HG02981 (cell line): ENCODE results near the gene PEX14.

Source experiments
- ATAC-seq: cut with Tn5 transposase; IDR thresholded peaks from one replicate; pipeline ENCODE4 v1.9.1; 2021; ENCODE audit warnings: mild to moderate bottlenecking, moderate library complexity; ENCODE audit not compliant: unreplicated experiment

PEX14 gene

GRCh38 chr1:10662090-10662688, 187.4 kb downstream of the PEX14 start:
- no peak for ATAC-seq

DNA sequence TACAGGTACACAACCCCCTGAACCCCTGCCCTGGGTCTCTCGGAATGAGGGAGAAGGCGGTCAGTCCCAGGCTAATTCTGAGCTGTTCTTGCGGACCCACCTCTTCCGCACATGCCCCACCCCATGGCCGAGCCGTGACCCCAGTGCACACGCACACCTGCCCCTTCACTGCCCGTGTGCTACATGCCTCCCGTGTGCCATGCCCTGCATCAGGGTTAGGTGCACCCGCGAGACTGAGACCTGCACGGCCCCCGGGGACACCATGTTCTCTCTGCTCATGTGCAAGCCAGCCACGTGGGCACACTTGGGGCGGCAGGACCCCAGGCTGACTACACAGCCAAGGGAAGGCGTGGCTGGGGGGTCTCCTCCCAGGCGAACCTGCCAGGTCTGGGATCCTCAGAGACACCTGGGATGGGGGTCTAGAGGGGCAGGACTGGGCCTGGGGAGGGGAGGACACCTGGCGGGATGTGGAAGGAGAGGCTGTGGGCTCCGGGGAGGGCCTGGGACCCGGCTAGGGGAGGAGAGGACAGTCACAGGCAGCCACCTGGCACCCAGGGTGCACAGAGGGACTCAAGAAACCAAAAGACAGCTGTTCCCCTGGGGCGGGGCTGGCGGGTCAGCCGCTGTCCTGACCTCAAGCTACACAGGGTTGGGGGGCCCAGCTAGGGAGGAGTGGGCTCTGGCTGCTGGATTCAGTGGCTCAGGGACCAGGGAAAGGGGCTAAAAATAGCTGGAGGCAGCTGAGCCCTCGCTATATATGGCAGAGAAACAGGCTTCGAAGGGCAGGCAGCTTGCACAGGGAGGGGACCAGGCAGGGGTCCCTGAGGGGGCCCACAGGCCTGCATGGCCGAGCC, 188.3 kb downstream of the PEX14 start:
- ATAC-seq = no peak

DNA sequence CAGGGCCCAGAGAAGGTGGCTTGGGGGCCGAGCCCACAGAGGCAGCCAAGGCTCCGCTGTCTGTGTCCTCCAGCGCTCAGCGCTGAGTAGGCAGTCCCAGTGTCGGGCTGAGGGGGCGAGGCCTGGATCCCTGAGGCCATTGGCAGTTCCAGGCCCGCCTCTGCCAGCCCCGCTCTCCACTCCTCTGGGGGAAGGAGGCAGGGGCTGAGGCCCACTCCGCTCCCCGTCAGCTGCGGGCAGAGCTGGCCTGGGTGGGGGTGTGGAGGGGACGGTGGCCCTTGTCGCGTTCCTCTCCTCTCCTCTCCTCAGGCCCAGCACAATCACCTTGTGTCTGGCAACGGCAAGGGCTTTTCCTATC, 188.9 kb downstream of the PEX14 start:
- no peak for ATAC-seq

GRCh38 chr1:10664251-10664650, 189.5 kb downstream of the PEX14 start:
- no peak for ATAC-seq

GRCh38 chr1:10665226-10665625, 190.5 kb downstream of the PEX14 start:
- no peak for ATAC-seq

DNA sequence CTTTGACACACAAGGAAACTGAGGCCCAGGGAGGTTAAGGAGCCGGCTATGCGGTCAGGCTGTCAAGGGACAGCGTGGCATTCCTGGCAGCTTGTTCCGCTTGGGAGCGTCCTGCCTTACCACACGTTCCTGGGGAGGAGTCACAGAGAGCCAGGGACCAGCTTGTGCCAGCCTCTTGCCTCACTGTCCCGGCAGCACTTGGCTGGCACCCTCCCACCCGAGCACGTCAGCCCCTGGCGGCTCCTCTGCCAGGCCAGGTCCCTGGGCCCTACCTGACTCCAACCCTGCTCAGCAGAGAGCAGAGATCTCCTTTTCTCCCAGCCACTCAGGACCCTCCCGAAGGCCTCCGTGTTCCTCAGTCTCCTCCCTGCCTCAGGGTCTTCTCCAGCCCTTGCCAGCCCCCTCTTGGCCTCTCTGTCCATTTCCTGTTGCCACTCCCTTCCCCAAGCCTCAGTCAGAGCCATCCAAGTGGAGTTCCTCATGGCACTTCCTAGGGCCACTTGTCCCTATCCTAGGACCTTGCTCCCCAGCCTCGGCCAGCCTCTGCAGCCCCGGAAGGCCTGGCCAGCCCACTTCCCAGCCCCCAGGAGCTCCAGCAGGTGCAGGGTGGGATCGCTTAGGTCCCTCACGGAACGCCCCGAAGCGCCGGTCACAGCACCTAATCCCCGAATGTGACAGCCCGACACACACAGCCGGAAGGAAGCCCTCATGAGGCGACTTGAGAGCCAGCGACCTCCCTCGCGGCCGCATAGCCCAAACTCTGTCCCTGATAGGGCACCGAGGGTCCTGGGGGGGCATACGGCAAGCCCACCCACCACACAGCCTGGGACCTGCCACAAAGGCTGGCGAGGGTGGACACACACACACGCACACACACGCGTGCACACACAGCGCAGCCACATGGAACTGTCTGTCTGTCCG, 191.4 kb downstream of the PEX14 start:
- no peak for ATAC-seq

GRCh38 chr1:10667861-10668761, 193.4 kb downstream of the PEX14 start:
- ATAC-seq = no peak

- ATAC-seq = no peak
These were observed 194.8 kb downstream of the PEX14 start for GRCh38 chr1:10669570-10669969.

DNA sequence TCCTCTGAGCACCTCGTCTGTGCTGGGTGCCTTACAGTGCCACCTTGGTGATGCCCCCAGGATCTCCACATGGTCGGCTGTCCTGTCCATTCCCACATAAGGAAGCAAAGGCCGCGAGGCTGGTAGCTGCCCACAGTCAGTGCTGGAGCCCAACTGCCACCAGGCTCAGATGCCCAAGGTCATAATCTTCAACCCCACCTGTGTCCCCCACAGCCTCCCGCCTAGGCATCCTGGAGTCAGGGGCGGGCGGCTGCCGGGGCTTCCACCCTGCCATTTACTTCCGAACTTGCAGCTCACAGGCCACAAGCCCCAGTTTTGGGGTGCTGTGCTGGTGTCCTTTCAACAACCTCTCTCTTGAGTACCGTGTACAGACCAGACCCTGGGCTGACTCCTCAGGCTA, 195.4 kb downstream of the PEX14 start:
- no peak for ATAC-seq

DNA sequence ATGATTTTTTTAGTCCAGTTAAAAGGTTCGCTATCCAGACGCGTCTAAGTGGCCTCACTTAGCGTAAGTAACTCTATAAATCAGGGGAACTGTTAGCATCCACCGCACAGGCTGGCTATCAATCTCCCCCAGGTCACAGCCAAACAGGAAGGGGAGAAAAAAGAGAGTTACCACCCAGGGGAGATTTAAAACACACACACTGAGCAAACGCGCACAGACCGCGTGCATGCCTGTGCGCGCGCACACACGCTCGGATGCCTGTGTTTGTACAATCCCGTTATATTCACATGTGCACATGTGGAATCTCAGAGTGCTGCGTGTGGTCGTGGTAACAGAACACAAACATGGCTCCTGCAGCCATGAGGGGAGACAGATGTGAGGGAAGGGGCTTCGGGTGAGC, 196.3 kb downstream of the PEX14 start:
- no peak for ATAC-seq

DNA sequence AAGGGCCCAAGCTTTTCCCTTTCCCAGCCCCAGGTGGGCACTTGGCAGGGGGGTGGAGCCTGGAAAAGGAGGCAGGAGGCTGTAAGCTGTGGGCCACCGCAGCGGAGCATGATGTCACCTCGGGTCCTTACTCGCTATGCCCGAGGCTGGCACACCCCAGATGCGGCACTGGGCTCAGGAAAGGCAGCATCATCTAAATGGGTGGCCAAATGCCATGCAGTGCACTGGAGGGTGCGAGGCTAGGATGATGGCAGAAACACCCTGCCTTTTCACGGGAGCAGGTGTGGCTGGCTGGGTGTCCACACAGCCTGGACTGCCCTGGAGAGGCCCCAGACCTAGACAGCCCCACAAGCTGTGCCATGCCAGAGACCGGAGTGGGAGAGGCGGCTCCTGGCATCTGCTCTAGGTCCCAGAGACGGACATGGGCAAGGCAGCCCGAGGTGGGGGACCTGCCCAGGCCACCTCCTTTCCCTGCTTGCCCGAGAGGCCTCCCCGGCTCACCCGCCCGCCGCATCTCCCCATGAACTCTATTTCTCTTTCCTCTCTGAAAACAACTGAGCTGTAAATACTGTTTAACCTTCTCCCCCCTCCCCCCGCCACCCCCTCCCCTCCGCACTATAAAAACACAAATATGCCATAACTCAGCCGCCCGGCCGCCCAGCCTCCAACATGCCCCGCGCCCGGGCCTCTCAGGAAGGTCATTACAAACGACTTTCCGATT, 197.0 kb downstream of the PEX14 start:
- no peak for ATAC-seq

- ATAC-seq = no peak
These were observed 197.7 kb downstream of the PEX14 start for GRCh38 chr1:10672343-10673050.

DNA sequence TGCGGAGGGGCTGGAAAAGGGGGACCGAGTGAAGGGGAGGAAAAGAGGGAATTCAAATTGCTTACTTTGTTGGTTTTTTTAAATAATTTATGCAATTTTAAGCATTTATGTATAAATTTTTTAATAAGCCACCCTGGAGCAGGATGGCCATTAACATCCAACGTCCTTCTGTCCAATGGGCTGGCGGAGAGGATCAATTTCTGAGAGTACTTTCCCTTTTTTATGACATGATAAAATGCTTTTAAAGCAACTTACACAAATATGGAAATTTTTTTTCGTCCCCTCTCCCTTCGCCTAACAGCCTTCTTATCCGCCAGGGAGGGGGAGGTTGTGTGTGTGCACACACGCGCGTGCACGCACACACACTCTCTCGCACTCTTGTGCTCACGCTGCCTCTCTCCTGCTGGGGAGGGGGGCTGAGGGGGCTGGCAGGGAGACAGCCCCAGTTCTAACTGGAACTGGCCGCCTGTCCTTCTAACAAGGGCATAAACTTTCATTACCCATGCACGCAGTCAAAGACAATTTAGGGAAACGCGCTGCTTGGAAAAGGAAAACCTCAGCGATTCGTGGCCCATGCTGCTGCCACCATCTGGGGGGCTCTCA, 198.5 kb downstream of the PEX14 start:
- ATAC-seq = no peak

DNA sequence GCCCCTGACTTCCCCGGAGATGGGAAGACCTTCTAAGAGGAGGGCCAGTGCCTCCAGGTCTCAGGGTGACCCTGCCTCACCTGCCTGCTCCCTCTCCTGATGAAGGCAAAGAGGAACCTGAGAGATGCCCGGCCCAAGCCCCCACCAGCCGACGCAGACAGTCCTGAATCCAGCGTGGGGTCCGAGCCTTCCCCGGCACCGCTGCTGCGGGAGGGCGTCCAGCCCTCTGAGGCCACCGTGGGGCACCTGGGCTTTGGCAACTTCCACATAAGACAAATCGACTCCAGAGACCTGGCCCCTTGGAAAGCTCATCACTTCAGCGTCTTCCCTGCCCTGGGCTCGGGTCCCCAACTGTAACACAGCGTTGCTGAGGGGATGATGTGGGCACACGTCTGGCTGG, 199.5 kb downstream of the PEX14 start:
- no peak for ATAC-seq

DNA sequence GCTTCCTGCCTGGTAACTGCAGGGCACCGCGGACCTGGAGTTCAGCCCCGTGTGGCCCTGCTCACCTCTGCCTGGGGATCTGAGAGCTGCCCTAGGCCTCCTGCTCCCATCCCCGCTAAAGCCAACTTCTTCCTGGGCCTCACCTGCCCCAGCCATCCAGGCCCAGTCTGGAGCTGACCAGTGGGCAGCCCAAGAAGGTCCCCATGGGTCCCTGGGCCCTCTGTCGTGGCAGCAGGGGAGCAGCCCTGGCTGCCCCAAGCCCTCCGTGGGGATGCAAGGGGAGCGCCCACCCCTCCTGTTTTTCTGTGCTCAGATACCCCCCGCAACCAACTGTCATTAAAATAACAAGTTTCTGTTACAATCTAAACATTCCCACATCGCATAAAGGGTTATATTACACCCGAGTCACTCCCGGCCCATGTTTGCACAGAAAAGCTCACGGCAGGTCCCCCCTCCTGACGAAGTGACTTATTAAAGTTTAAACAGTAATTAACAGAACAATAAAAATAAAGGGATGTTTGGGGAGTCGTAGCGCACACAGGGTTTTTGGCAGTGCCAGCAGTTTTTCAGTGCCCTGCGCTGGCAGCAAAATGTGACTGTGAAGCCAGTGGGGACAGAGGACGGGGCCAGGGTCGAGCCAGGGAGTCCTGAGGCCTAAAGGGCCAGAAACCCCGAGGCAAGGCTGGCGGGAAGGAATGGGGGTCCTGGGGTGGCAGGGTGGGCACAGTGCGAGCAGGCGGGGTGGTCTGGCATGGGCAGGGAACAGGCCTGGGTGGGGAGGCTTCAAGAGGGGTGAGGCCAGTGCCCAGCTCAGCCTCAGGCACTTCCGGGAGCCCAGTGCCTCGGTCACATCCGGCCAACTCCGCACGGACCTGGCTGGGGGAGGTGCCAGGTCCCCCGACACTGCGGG, 200.2 kb downstream of the PEX14 start:
- no peak for ATAC-seq

- ATAC-seq = no peak
These were observed 201.1 kb downstream of the PEX14 start for GRCh38 chr1:10675813-10676212.

GRCh38 chr1:10676963-10677362, 202.2 kb downstream of the PEX14 start:
- ATAC-seq = no peak
